Measurements from ENCODE around the gene ZNF367.
"Not testable (repeated sequence)": the region's sequence is repeated elsewhere in the genome, so short reads cannot be mapped to it uniquely, and the experiment has no call there.

Gene ZNF367

GRCh38 chr9:96363175-96363967 is 54.8 kb downstream of the ZNF367 start:
- no peak for DNase-seq (ENCODE audit: low read depth in 1 of 2, low spot score in 1 of 2)

GRCh38 chr9:96362119-96362518 is 56.1 kb downstream of the ZNF367 start:
- not testable (repeated sequence) for DNase-seq (ENCODE audit: low read depth in 1 of 2, low spot score in 1 of 2)

GRCh38 chr9:96361668-96362067 is 56.5 kb downstream of the ZNF367 start:
- no peak for DNase-seq (ENCODE audit: low read depth in 1 of 2, low spot score in 1 of 2)

GRCh38 chr9:96360976-96361375 is 57.2 kb downstream of the ZNF367 start:
- DNase-seq (ENCODE audit: low read depth in 1 of 2, low spot score in 1 of 2), result no peak

- DNase-seq (ENCODE audit: low read depth in 1 of 2, low spot score in 1 of 2), result not testable (repeated sequence)
Observed at GRCh38 chr9:96360523-96360922, 57.6 kb downstream of the ZNF367 start.

- no peak for DNase-seq (ENCODE audit: low read depth in 1 of 2, low spot score in 1 of 2)
Observed at GRCh38 chr9:96350866-96351265, 67.3 kb downstream of the ZNF367 start.

- DNase-seq (ENCODE audit: low read depth in 1 of 2, low spot score in 1 of 2), result no peak
Observed at GRCh38 chr9:96348261-96348660, 69.9 kb downstream of the ZNF367 start.

- DNase-seq (ENCODE audit: low read depth in 1 of 2, low spot score in 1 of 2), result no peak
Observed at GRCh38 chr9:96345551-96345950, 72.6 kb downstream of the ZNF367 start.

GRCh38 chr9:96344458-96345180 is 73.6 kb downstream of the ZNF367 start:
- DNase-seq (ENCODE audit: low read depth in 1 of 2, low spot score in 1 of 2), result no peak

GRCh38 chr9:96343515-96344360 is 74.4 kb downstream of the ZNF367 start:
- DNase-seq (ENCODE audit: low read depth in 1 of 2, low spot score in 1 of 2), result no peak

- no peak for DNase-seq (ENCODE audit: low read depth in 1 of 2, low spot score in 1 of 2)
Observed at GRCh38 chr9:96342571-96343245, 75.5 kb downstream of the ZNF367 start.

GRCh38 chr9:96340707-96341106 is 77.5 kb downstream of the ZNF367 start:
- DNase-seq (ENCODE audit: low read depth in 1 of 2, low spot score in 1 of 2), result no peak

GRCh38 chr9:96338299-96338698 is 79.9 kb downstream of the ZNF367 start:
- DNase-seq (ENCODE audit: low read depth in 1 of 2, low spot score in 1 of 2), result no peak
